Measurements from ENCODE around the gene TMC4.

- TF ChIP-seq CTCF (IDR thresholded peaks at IDR 0.05; ENCODE audit: poor library complexity) (no peak), EZH2phosphoT487 (IDR thresholded peaks at IDR 0.05; ENCODE audit: low read depth, severe bottlenecking, unreplicated experiment) (no peak), EZH2 (IDR thresholded peaks at IDR 0.05; ENCODE audit: borderline replicate concordance) (no peak)
Measured at GRCh38 chr19:54180691-54181091, 7.7 kb upstream of the TMC4 start.

All from hepatocyte (in vitro differentiated cells).